Measurements from ENCODE around the gene TNRC6A. TPM values are rescaled to one million over a fixed set of nuclear protein-coding genes. Genes with fewer than 3 reads are reported as not detected.

Gene TNRC6A
- total RNA-seq, 1 experiment from 2014 or later: 23.5 TPM

DNA sequence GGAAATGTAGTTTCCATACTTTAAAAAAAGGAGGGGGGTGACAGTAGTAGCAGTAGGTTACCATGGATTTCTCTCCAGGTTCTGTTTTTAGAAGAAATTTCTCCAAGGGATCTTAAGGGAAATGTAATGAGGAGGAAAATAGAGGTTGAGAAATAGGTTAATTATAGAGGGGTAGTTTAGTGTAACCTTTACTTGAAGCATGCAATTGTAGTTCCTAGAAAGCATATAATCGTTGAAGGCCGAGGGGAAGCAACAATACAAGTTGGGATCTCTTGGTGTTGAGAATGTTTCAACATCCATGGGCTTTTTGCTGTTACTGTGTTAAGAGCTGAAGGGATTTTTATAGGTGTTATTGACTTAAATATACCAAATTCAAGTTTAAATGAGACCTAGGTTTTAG is 25.1 kb downstream of the TNRC6A start:
- no peak for DNase-seq (ENCODE audit: extremely low read depth, low read depth)

DNA sequence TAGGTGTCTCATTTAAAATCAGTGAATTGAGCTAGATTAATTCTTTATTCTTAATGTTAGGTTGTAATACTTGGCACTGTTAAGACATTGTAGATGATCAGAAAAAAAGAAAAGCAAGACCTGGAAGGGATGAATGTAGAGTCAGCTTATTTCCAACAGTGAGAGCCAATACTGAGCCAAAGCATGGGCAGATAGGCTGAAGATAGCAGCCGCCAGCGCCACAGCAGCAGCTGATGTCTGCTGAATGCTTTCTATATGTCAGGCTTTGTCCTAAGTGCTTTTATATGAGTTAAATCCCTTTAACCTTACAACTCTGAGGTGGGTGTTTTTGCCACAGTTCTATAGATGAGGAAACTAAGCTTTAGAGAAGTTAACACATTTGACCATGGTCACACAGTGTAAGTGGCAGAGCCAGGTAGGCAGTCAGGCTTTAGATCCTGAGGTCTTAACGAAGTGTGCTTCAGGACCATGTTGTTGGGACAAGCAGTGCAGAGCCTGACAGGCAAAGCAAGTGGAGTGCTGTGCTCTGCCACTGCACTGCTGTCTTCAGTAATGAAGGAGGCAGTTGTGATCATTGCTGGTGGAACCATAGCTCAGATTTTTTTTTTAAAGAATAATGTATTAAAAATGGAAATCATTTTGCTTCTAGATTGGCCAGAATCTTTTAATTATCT is 25.9 kb downstream of the TNRC6A start:
- DNase-seq (ENCODE audit: extremely low read depth, low read depth): no peak

DNA sequence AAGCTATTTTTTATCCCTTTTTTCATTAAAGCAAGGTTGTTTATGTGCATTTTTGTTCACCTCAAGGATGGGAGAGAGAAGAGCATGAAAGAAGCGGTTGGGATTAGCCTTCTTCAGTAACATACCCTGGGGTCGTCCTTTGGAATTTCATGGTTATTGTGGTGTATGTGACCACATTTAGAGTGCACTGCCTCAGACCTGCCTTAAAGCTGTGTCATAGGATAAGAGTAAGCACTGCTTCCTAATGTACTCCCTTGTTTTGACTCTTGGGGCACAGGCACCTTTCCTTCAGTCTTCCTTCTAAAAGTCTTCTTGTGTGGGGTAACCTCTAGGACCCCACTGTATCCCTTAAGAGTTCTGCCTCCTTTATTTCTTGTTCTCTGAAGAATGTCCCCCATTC is 28.9 kb downstream of the TNRC6A start:
- DNase-seq (ENCODE audit: extremely low read depth, low read depth): no peak

DNA sequence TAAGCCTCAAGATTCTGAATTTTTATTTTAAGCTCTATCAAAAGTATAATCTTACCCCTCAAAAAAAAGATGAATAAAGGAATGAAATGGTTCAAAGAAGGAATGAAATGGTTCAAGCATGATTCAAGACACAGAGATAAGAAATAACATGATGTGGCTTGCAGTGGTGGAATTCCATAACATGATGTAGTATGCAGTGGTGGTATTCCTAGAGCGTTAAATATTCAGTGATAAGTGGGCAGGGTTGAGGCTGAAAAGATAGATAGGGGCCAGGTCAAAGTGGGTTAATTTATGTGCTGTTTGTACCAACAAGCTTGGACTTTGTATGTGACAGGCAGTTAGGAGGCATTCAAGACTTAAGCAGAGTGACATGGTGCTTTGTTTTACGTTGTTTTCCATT is 29.6 kb downstream of the TNRC6A start:
- no peak for DNase-seq (ENCODE audit: extremely low read depth, low read depth)

DNA sequence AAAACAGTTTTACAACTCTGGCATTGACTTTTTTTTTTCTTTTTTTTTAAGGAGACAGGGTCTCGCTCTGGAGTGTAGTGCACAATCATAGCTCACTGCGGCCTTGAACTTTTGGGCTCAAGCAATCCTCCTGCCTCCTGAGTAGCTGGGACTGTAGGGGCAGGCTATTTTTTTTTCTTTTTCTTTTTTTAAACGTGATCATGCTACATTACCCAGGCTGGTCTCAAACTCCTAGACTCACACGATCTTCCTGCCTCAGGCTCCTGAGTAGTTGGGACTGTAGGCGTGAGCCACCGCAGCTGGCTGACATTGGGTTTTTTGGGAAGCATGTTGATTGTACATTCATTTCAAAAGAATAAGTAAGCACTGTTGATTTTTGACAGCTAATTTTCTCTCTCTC is 32.1 kb downstream of the TNRC6A start:
- no peak for DNase-seq (ENCODE audit: extremely low read depth, low read depth)

DNA sequence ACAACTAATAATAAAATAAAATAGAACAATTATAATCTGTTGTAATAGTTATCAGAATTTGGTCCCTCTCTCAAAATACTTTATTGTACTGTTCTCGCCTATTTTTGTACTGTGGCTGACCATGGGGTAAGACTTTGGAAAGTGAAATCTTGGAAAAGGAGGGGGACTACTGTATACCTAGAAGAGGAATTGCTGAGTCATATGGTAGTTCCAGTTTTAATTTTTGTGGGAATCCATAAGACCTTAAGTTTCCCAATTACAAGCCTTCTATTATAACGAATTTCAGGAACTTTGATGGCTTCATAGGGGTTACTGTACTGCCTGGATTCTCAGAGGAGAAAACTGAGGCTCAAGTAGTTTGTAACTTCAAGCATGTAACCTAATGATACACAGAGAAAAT is 35.5 kb downstream of the TNRC6A start:
- DNase-seq (ENCODE audit: extremely low read depth, low read depth): no peak

DNA sequence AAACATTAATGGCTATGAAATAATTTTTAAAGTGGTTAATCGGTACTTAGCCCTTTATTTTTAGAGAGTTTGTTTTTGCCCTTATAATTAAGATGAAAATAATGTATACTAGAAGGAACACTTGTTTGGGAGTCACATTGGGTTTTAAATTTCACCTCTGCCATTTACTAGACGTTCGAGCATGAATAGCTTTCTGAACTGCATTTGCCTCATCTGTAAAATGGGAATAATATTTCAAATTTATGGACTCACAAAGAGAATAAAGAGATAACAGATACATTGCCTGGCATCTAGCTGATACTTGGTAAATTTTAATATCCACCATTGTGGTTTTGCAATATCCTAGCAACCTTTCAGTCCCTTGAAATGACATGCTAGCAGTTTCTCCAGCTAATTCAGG is 36.6 kb downstream of the TNRC6A start:
- DNase-seq (ENCODE audit: extremely low read depth, low read depth): no peak

DNA sequence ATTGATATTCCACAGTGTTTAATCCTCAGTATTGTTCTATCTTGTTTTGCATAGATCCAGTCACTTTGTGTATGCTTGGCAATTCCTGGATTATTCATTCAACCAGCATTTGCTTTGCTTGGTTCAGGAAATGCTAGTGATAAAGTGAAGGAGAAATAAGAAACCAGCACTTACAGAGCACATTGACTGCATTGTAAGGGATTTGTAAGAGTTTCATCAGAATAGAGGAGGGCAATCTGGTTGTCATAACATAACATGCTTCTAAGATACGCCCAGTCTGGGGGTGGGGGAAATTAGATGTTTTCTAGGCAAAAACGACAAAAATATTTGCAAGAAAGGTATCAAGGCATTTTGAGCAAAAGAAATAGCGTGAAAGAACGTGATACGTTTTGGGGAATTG is 40.4 kb downstream of the TNRC6A start:
- peak; percentile 5 for DNase-seq (ENCODE audit: extremely low read depth, low read depth)

DNA sequence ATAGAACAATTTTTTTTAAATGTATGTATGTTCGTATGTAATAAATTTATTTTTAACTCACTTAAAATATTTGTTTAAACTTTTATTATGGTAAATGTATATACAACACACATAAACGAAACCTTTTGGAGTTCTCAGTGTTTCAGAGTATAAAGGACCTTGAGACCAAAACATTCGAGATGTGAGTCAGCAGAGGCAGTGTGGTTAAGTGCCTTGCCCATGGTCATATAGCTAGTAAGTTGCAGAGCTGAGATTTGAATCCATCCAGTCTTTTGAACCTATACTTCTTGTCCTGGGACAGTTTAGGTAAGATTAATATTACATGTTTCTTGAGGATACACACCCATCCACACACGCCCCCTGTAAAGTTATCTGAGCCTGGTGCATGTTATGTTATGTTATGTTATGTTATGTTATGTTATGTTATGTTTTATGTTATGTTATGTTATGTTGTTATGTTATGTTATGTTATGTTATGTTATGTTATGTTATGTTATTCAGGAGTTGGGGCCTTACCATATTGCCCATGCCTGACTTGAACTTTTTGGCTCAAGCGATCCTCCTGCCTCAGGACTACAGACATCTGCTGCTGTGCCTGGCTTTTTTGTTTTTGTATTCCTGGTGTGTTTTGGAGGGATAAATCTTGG is 41.8 kb downstream of the TNRC6A start:
- no peak for DNase-seq (ENCODE audit: extremely low read depth, low read depth)

DNA sequence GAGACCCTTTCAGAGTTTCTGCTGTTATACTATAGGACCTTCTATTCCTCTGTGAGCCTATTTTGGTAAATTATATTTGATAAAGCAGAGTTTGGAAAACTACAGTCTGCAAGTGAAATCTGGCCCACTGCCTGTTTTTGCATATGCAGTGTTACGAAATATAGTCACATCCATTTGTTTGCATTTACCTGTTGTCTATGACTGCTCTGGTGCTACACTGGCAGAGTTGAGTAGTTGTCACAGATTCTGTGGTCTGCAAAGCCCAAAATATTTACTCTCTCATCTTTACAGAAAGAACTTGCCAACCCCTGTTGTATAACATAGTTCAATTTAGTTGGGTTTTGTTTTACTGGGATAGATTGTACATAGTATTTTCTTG is 42.3 kb downstream of the TNRC6A start:
- DNase-seq (ENCODE audit: extremely low read depth, low read depth): no peak

DNA sequence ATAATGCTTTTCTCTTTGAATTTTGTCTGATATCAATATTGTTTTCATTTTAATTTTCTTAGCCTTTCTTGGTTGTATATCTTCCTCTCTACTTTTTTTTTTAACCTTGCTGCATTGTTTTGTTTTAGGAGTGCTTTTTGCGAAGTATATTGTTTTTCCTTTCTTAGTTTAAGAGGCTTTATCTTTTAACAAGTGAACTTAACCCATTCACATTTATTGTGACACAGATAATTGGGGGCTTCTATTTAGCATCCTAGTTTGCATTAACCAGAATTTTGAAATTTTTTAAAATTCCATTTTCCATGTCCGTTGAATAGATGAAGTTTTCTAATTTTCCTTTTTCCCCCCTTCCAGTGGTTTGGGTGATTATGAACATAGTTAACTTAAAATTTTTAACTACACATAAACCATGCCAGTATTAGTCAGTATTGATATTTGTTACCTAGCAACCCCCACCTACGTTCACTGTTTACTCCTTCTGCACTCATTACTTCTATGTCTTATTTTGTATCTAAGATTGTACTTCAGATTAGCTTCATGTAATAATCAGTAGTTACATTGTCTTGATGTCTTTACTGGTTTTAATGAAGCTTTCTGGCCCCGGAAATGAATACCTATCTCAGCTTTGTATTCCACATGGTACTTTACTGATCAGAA is 44.4 kb downstream of the TNRC6A start:
- no peak for DNase-seq (ENCODE audit: extremely low read depth, low read depth)

DNA sequence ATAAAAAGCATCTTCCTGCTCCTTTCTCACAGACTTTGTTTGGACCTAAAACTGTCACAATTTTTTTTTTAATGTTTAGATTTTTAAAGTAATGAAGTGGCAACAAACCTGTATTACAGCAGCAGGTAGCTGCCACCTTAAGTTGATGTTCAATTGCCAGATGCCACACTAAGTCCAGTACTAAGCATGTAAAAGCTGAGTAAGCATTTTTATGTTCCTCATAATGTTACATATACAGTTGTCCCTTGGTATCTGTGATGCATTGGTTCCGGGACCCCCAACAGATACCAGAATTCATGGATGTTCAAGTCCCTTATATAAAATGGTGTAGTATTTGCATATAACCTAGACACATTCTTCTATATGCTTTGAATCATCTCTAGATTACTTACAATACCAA is 45.1 kb downstream of the TNRC6A start:
- no peak for DNase-seq (ENCODE audit: extremely low read depth, low read depth)

DNA sequence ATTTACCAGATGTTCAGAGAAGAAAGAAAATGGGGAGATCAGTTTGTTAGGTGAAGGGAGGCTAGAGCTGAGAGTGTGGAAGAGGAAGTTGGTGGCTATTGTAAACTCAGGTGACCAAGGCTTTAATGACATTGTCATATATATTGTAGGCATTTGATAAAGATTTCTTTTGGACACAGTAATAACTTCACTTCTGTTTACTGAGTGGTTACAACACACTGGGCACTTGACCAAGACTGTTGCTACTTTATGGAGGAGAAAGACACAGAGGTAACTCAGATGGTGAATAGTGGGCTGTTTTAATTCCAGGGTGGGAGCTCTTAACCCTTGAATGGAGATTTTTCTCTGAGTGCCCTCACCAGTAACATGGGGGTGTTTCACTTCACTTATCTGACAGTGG is 46.0 kb downstream of the TNRC6A start:
- no peak for DNase-seq (ENCODE audit: extremely low read depth, low read depth)

DNA sequence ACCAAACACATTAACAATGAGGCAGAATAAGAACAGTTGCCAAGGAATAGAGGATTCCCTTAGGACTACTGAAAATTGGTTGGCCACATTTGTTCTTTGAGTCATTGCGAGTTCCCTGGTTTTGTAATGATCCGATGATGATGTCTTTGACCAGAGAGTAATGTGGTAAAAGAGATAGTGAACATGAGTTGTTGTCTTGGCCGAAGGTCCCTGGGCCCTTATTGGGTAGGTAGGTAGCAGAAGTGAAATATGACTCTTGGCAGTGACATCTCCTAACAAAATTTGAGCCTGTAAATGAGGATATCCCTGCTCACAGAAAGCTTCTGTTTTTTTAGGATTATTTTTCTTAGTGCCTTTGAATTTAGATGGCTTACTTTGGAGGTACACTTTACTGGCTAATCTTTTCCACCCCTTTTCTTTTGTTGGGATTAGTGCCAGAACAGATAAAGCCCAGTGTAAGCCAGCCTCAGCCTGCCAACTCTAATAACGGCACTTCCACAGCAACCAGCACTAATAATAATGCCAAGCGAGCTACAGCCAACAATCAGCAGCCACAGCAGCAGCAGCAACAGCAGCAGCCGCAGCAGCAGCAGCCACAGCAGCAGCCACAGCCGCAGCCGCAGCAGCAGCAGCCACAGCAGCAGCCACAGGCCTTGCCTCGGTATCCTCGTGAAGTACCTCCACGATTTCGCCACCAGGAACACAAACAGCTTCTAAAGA is 47.2 kb downstream of the TNRC6A start:
- DNase-seq (ENCODE audit: extremely low read depth, low read depth): no peak

DNA sequence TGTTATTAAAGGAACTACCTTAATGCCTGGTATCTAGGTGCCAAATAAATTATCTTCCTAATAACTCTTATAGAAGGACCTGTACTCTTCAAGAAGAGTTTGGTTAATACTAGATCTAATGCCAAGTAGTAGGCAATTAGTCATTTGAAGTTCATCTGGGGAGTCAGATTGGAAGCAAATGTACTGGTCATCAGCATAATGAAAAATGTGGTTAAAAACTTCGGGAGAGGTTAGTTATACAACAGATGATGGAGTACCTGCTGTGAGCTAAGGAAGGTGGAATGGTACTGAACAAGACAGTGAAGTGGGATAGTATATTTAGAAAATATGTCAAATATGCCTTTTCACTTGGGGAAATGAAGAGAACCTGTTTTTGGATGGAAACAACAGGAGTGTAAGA is 49.2 kb downstream of the TNRC6A start:
- DNase-seq (ENCODE audit: extremely low read depth, low read depth): no peak

DNA sequence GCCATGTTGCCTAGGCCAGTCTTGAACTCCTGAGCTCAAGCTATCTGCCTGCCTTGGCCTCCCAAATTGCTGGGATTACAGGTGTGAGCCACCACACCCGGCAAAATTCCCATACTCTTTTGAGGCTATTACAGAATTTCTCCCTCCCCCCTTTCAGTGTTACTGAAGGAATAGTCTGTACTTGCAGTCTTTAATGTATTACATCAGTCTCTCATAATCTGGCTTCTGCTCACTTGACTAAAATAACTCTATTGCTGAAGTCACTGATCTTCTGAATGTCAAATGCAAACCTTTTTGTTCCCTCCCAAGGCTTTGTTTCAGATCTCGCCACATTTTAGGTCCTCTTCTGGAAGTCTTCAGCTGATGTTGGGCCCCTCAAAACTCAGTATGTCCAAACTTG is 51.8 kb downstream of the TNRC6A start:
- DNase-seq (ENCODE audit: extremely low read depth, low read depth): no peak

DNA sequence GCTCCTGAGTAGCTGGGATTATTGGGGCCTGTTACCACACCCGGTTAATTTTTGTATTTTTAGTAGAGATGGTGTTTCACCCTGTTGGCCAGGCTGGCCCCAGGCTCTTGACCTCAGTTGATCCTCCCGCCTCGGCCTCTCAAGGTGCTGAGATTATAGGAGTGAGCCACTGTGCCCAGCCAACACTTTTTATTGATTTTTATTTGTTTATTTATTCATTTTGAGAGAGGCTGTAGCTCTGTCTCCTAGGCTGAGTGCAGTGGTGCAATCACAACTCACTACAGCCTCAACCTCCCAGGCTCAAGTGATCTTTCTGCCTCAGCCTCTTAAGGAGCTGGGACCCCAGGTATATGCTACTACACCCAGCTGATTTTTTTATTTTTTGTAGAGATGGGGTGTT is 54.7 kb downstream of the TNRC6A start:
- DNase-seq (ENCODE audit: extremely low read depth, low read depth): no peak

DNA sequence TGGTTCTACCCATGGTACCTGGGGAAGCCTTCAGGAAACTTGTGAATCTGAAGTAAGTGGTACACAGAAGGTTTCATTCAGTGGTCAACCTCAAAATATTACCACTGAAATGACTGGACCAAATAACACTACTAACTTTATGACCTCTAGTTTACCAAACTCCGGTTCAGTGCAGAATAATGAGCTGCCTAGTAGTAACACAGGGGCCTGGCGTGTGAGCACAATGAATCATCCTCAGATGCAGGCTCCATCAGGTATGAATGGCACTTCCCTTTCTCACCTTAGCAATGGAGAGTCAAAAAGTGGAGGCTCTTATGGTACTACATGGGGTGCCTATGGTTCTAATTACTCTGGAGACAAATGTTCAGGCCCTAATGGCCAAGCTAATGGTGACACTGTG is 60.4 kb downstream of the TNRC6A start:
- no peak for DNase-seq (ENCODE audit: extremely low read depth, low read depth)

DNA sequence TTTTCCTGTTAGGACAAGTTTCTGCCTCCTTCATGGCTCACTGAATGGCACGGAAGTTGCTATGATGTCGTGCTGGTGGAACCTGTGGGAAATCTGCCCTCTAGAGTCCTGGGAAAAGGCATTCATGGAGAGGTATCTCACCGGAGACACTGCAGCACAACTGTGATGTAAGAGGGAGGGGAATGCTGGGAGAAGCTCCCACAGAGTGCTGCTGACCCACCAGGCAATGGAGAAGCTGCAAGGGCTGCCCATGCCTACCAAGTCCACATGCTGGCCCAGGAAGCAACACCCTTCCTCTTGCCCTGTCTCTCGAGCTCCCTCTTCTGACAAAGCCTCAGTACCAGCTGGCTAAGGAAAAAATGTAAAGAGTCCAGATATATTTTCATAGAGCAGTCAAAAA is 71.1 kb downstream of the TNRC6A start:
- peak; percentile 26 for DNase-seq (ENCODE audit: extremely low read depth, low read depth)

DNA sequence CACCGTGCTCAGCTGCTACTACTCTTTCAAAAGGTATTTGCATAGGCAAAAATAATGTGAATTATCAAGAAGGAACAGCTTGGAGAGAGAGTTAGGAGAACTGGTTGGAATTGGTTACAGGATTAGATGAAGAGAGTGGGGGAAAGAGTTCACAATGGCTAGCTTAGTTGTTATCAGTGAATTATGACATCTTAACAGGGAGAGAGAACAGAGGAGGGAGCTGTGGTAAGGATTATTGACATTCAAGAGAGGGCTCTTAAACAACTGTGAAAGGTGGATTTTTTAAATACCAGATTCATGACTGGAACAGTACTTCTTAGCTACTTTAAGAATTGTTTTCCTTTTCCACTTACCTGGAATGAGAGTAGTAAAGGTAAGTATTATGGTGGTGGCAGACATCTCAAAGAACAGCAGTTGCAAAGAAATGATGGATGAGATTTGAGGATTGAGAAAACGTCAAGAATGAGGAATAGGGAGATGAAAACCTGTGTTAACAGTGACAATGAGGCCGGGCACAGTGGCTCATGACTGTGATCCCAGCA is 72.4 kb downstream of the TNRC6A start:
- DNase-seq (ENCODE audit: extremely low read depth, low read depth): no peak

DNA sequence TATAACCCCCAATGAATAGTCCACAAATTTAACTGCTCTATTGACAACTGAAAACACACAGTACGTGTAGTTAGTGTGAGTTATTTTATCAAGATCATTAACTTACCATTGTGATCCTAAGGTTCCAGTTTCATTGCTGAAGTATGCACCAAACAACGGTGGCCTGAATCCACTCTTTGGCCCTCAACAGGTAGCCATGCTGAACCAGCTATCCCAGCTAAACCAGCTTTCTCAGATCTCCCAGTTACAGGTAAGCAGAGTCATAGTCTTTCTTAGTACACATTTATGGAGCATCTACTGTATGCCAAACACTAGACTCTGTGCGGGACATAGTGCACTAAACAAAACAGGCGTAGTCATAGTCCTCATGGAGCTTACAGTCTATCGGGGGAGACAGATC is 76.0 kb downstream of the TNRC6A start:
- no peak for DNase-seq (ENCODE audit: extremely low read depth, low read depth)
